ENCODE measurements around the gene MIAT. TPM values are rescaled to one million over a fixed set of nuclear protein-coding genes. Genes with fewer than 3 reads are reported as not detected.
"Not testable (repeated sequence)": the region's sequence is repeated elsewhere in the genome, so short reads cannot be mapped to it uniquely, and the experiment has no call there.

The MIAT gene
- total and polyA plus RNA-seq, 8 donors: 0.28 to 0.78 (median 0.53) TPM

DNA sequence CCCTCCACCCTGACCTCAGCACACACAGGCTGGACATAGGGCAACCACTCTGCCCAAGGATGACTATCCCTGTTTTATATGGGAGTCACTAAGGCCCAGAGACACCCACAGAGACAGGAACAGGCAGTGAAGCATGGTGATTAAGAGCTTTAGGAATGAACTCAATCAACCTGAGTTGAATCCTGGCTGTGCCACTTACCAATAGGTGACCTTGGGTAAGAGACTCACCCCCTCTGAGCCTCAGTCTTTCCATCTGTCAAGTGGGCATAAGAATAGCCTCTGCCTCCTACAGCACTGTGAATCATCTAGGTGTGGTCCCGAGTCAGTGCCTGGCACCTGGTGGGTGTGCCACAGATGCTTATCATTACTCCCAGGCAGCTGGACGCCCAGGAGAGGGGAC, 46.4 kb upstream of the MIAT start:
- no peak for ATAC-seq
- H3K9me3 ChIP-seq: no peaks in the 10 kb centered on the region
- DNase-seq: no peak
- no peaks in the 10 kb centered on the region for H3K27me3 ChIP-seq
- no peaks in the 10 kb centered on the region for H3K4me1 ChIP-seq
- H3K27ac ChIP-seq: no peak overlapping the region
- intact Hi-C loops (cut with DNase I): no loop called here
- no peaks in the 10 kb centered on the region for H3K36me3 ChIP-seq
- no peak for FAIRE-seq
- 67 to 71% methylated on average over 2 of the region's 2 CpGs for WGBS, 2 donors
- no peak overlapping the region for H3K4me3 ChIP-seq
- TF ChIP-seq, protein P1, sequence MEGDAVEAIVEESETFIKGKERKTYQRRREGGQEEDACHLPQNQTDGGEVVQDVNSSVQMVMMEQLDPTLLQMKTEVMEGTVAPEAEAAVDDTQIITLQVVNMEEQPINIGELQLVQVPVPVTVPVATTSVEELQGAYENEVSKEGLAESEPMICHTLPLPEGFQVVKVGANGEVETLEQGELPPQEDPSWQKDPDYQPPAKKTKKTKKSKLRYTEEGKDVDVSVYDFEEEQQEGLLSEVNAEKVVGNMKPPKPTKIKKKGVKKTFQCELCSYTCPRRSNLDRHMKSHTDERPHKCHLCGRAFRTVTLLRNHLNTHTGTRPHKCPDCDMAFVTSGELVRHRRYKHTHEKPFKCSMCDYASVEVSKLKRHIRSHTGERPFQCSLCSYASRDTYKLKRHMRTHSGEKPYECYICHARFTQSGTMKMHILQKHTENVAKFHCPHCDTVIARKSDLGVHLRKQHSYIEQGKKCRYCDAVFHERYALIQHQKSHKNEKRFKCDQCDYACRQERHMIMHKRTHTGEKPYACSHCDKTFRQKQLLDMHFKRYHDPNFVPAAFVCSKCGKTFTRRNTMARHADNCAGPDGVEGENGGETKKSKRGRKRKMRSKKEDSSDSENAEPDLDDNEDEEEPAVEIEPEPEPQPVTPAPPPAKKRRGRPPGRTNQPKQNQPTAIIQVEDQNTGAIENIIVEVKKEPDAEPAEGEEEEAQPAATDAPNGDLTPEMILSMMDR (IDR thresholded peaks at IDR 0.05): no peak

DNA sequence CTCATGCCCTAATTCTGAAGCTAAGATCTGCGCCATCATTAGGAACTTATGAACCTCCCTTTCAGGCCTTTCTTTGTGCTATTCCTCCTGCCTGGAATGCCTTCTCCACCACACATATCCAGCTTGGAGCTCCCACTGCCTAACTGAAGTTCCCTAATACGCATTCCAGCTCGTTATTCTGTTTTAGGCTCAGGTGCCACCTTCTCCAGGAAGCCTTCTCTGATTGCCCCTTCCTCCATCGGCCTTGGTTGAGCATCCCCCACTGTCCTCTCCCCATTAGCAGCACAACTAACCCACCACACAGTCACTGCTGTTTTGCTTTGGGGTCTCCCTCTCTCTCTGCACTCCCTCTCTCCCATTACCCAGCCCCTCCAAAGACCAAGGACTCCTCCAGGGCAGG, 44.7 kb upstream of the MIAT start:
- 82 to 91% methylated on average over 4 of the region's 4 CpGs for WGBS, 2 donors
- H3K9me3 ChIP-seq: no peaks in the 10 kb centered on the region
- H3K27me3 ChIP-seq: no peaks in the 10 kb centered on the region
- no peak for ATAC-seq
- no peak for FAIRE-seq
- TF ChIP-seq, protein P1 (IDR thresholded peaks at IDR 0.05): no peak
- no peak overlapping the region for H3K27ac ChIP-seq
- no peaks in the 10 kb centered on the region for H3K4me1 ChIP-seq
- H3K4me3 ChIP-seq: no peak overlapping the region
- DNase-seq: no peak
- no peaks in the 10 kb centered on the region for H3K36me3 ChIP-seq
- intact Hi-C loops (cut with DNase I): no loop called here

DNA sequence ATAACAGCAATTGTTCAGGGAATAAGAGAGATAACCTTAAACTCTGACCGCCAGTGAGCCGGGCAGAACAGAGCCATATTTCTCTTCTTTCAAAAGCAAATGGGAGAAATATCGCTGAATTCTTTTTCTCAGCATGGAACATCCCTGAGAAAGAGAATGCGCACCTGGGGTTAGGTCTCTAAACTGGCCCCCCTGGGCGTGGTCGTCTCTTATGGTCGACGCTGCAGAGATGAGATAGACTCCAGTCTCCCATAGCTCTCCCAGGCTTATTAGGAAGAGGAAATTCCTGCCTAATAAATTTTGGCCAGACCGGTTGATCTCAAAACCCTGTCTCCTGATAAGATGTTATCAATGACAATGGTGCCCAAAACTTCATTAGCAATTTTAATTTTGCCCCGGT, 43.6 kb upstream of the MIAT start:
- intact Hi-C loops (cut with DNase I); H3K4me1 ChIP-seq; ATAC-seq; H3K9me3 ChIP-seq; DNase-seq; FAIRE-seq; H3K27ac ChIP-seq; H3K4me3 ChIP-seq; H3K27me3 ChIP-seq; H3K36me3 ChIP-seq: not testable (repeated sequence)
- WGBS, 2 donors: 21 to 29% methylated on average over 9 to 10 of the region's 10 CpGs

DNA sequence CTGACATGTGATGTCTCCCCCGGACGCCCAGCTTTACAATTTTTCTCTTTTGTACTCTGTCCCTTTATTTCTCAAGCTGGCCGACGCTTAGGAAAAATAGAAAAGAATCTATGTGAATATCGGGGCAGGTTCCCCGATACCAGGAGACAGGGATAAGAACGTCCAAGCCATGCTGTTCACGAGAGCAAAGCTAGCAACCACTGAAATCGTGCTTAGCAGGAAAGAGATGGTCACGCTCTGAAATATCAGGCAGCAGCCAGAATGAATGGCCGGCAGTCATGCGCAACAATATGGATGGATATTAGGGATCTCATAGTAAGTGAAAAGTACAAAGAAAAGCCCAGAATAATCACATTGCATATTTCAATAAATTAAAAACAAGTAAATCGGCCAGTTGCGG, 43.1 kb upstream of the MIAT start:
- Histone ChIP-seq H3K27ac (no peak overlapping the region), H3K4me3 (no peak overlapping the region), H3K9me3 (no peaks in the 10 kb centered on the region), H3K27me3 (no peaks in the 10 kb centered on the region), H3K4me1 (no peaks in the 10 kb centered on the region), H3K36me3 (no peaks in the 10 kb centered on the region)
- TF ChIP-seq, protein P1 (IDR thresholded peaks at IDR 0.05): no peak
- DNase-seq (no peak), ATAC-seq (no peak), FAIRE-seq (no peak)
- WGBS, 2 donors: 43 to 47% methylated on average over 14 of the region's 14 CpGs
- intact Hi-C loops (cut with DNase I): no loop called here

DNA sequence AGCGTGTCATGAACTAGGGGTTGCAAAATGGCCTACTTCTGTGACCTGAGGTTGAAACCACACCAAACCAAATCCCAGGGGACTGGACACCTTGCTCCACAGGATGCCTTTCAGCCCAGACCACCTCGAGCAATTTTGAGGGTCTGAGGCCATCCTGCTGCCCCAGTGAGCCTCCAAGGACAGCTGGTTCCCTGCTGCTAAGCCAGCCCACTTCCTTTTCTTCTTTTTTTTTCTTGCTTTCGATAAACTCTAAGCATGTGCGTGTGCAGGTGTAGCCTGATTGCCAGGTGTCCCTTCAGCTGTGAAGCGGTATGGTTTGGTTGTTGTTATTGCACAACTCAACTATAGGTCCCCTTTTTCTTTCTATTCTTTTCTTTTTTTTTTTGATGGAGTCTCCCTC, 42.2 kb upstream of the MIAT start:
- DNase-seq (no peak), FAIRE-seq (no peak), ATAC-seq (no peak)
- Histone ChIP-seq H3K9me3 (no peaks in the 10 kb centered on the region), H3K4me1 (no peaks in the 10 kb centered on the region), H3K27ac (no peak overlapping the region), H3K4me3 (no peak overlapping the region), H3K36me3 (no peaks in the 10 kb centered on the region), H3K27me3 (no peaks in the 10 kb centered on the region)
- WGBS, 2 donors: 42 to 57% methylated on average over 5 of the region's 5 CpGs
- intact Hi-C loops (cut with DNase I): no loop called here
- TF ChIP-seq, protein P1 (IDR thresholded peaks at IDR 0.05): no peak
